WTC11 (cell line): ENCODE measurements around the gene MTFMT. TPM values are rescaled to one million over a fixed set of nuclear protein-coding genes. Genes with fewer than 3 reads are reported as not detected.

Source experiments
- ATAC-seq: fragments of 200-7000 bp; cut with Tn5 transposase; 2 replicates; pipeline ENCODE4 v1.10.0; 2021; ENCODE audit warnings: mild to moderate bottlenecking, moderate library complexity
- CTCF ChIA-PET: fragments of 300-600 bp; sonication (Branson Sonifier 250); formaldehyde crosslinking; loops from one replicate; lab custom pipeline; 2021; ENCODE audit warnings: antibody characterized with exemption; lab: Charles Lee
- POLR2A ChIA-PET: fragments of 350-600 bp; sonication (Branson Sonifier 250); formaldehyde crosslinking; loops from one replicate; lab custom pipeline; 2021; ENCODE audit warnings: antibody characterized with exemption; lab: Charles Lee
- DNase-seq: peaks from one replicate; pipeline ENCODE4 v3.0.0; 2021; ENCODE audit warnings: low spot score
- H3K27ac Mint-ChIP-seq: 2 replicates; pipeline ENCODE4 v1.8.0; 2021; ENCODE audit warnings: mixed read lengths
- H3K27me3 Mint-ChIP-seq: 2 replicates; pipeline ENCODE4 v1.8.0; 2021; ENCODE audit warnings: low read depth, mild to moderate bottlenecking, moderate library complexity, mixed read lengths
- H3K36me3 Mint-ChIP-seq: 2 replicates; pipeline ENCODE4 v1.8.0; 2021; ENCODE audit warnings: mixed read lengths
- H3K4me1 Mint-ChIP-seq: 2 replicates; pipeline ENCODE4 v1.8.0; 2022; ENCODE audit warnings: mixed read lengths
- H3K4me3 Mint-ChIP-seq: 2 replicates; pipeline ENCODE4 v1.8.0; 2021; ENCODE audit warnings: mild to moderate bottlenecking, moderate library complexity, mixed read lengths
- H3K9me3 Mint-ChIP-seq: 2 replicates; pipeline ENCODE4 v1.8.0; 2021; ENCODE audit warnings: mixed read lengths
- AFF4 ChIP-seq: sonication (generic); formaldehyde crosslinking; IDR thresholded peaks from 2 replicates; pipeline ENCODE4 v1.8.1; 2023; ENCODE audit warnings: mild to moderate bottlenecking, missing genetic modification reagents, borderline replicate concordance
- ARID4B ChIP-seq: sonication (generic); formaldehyde crosslinking; IDR thresholded peaks from 2 replicates; pipeline ENCODE4 v1.8.0; 2023; ENCODE audit warnings: missing genetic modification reagents, mild to moderate bottlenecking, borderline replicate concordance
- ATF3 ChIP-seq: sonication (generic); formaldehyde crosslinking; conservative IDR thresholded peaks from 2 replicates; pipeline ENCODE4 v1.8.1; 2022; ENCODE audit warnings: mild to moderate bottlenecking, missing genetic modification reagents
- CREM ChIP-seq: sonication (generic); formaldehyde crosslinking; IDR thresholded peaks from 2 replicates; pipeline ENCODE4 v1.8.1; 2022; ENCODE audit warnings: mild to moderate bottlenecking, missing genetic modification reagents, moderate library complexity
- CTCF ChIP-seq: fragments of 200-600 bp; IDR thresholded peaks from 2 replicates; pipeline ENCODE4 v1.8.0; 2022; ENCODE audit warnings: antibody characterized with exemption
- E2F4 ChIP-seq: sonication (generic); formaldehyde crosslinking; IDR thresholded peaks from 2 replicates; pipeline ENCODE4 v1.8.1; 2022; ENCODE audit warnings: low read depth, mild to moderate bottlenecking, moderate library complexity, missing genetic modification reagents, borderline replicate concordance
- ERG ChIP-seq: fragments of 250-450 bp; sonication (Bioruptor Pico); IDR thresholded peaks from 2 replicates; pipeline ENCODE4 v1.8.0; 2021; ENCODE audit warnings: mild to moderate bottlenecking
- FOXP4 ChIP-seq: sonication (generic); formaldehyde crosslinking; IDR thresholded peaks from 2 replicates; pipeline ENCODE4 v1.8.0; 2022; ENCODE audit warnings: mild to moderate bottlenecking, missing genetic modification reagents
- JAZF1 ChIP-seq: fragments of 250-450 bp; sonication (Bioruptor Pico); IDR thresholded peaks from 2 replicates; pipeline ENCODE4 v1.9.0; 2021; ENCODE audit warnings: moderate library complexity, mild to moderate bottlenecking, inconsistent platforms
- JUN ChIP-seq: sonication (generic); formaldehyde crosslinking; IDR thresholded peaks from 2 replicates; pipeline ENCODE4 v1.8.0; 2023; ENCODE audit warnings: mild to moderate bottlenecking, missing genetic modification reagents
- PRRX2 ChIP-seq: fragments of 250-450 bp; sonication (Bioruptor Pico); IDR thresholded peaks from 2 replicates; pipeline ENCODE4 v1.8.0; 2021; ENCODE audit warnings: mild to moderate bottlenecking
- SMAD3 ChIP-seq: sonication (generic); formaldehyde crosslinking; IDR thresholded peaks from 2 replicates; pipeline ENCODE4 v1.8.0; 2022; ENCODE audit warnings: missing genetic modification reagents, mild to moderate bottlenecking, borderline replicate concordance
- SOX15 ChIP-seq: fragments of 250-450 bp; sonication (Bioruptor Pico); IDR thresholded peaks from 2 replicates; pipeline ENCODE4 v1.9.0; 2021; ENCODE audit warnings: mild to moderate bottlenecking
- TP53 ChIP-seq: sonication (generic); formaldehyde crosslinking; IDR thresholded peaks from 2 replicates; pipeline ENCODE4 v1.8.1; 2023; ENCODE audit warnings: mild to moderate bottlenecking, missing genetic modification reagents
- ZBTB21 ChIP-seq: sonication (generic); formaldehyde crosslinking; IDR thresholded peaks from 2 replicates; pipeline ENCODE4 v1.8.1; 2023; ENCODE audit warnings: mild to moderate bottlenecking, missing genetic modification reagents, borderline replicate concordance
- ZBTB43 ChIP-seq: sonication (generic); formaldehyde crosslinking; IDR thresholded peaks from 2 replicates; pipeline ENCODE4 v1.8.1; 2023; ENCODE audit warnings: mild to moderate bottlenecking, missing genetic modification reagents
- ZNF281 ChIP-seq: sonication (generic); formaldehyde crosslinking; IDR thresholded peaks from 2 replicates; pipeline ENCODE4 v1.8.0; 2023; ENCODE audit warnings: mild to moderate bottlenecking, missing genetic modification reagents
- ZNF317 ChIP-seq: sonication (generic); formaldehyde crosslinking; IDR thresholded peaks from 2 replicates; pipeline ENCODE4 v1.8.1; 2023; ENCODE audit warnings: low read depth, mild to moderate bottlenecking, moderate library complexity, missing genetic modification reagents, borderline replicate concordance
- total RNA-seq: library from RNA; stranded (reverse); gene quantifications from 3 replicates; pipeline ENCODE4 v1.2.3, GENCODE V29; 2021

The MTFMT gene
- total RNA-seq, 1 experiment from 2014 or later, result 26.7 TPM

- Mint-ChIP-seq H3K4me1 (0 out of 2 replicates have a peak, but pooled peaks cover 3% of the 10 kb centered on the region), H3K27me3 (peaks cover under 1% of the 10 kb centered on the region; the same call in 1 of the 2 replicates), H3K9me3 (peaks cover 2% of the 10 kb centered on the region), H3K4me3 (no peak overlapping the region), H3K36me3 (peaks cover 62% of the 10 kb centered on the region), H3K27ac (0 out of 2 replicates have a peak overlapping the region, but pooled peaks have one; percentile 17)
- DNase-seq (no peak), ATAC-seq (no peak)
- ChIA-PET POLR2A (no interaction called here), CTCF (interaction anchor here (1.2 to 2.4 kb wide), 2 partner anchors 49 to 124 kb away, joined by 3 to 17 read pairs; no protein-coding TSS in a partner anchor)
- no peak for TF ChIP-seq ZBTB43 (CRISPR knock-in tag)
- no peak for TF ChIP-seq PRRX2 (CRISPR knock-in tag)
- TF ChIP-seq ZNF281 (CRISPR knock-in tag), result no peak
- no peak for TF ChIP-seq JUN (CRISPR knock-in tag)
- no peak for TF ChIP-seq AFF4 (CRISPR knock-in tag)
- TF ChIP-seq ARID4B (CRISPR knock-in tag), result no peak
- no peak for TF ChIP-seq SOX15 (CRISPR knock-in tag)
- TF ChIP-seq SMAD3 (CRISPR knock-in tag), result no peak
- TF ChIP-seq CREM (CRISPR knock-in tag), result no peak
- no peak for TF ChIP-seq CTCF
- no peak for TF ChIP-seq ZNF317 (CRISPR knock-in tag)
- no peak for TF ChIP-seq JAZF1 (CRISPR knock-in tag)
- TF ChIP-seq ERG (CRISPR knock-in tag), result no peak
- no peak for TF ChIP-seq ZBTB21
- TF ChIP-seq FOXP4 (CRISPR knock-in tag), result no peak
- TF ChIP-seq ATF3 (CRISPR knock-in tag), result no peak
- TF ChIP-seq TP53 (CRISPR knock-in tag), result no peak
- TF ChIP-seq E2F4 (CRISPR knock-in tag), result no peak
These were observed 69.3 kb downstream of the MTFMT start for GRCh38 chr15:64960153-64960552.
